HEK293 (cell line): Measurements from ENCODE around the gene BHMT2.

Experiments used
- CTCF ChIA-PET: fragments of 350-600 bp; formaldehyde crosslinking; extraction: SDS; loops from one replicate; lab custom pipeline; 2021; ENCODE audit warnings: antibody characterized with exemption; lab: Yijun Ruan, JAX
- POLR2A ChIA-PET: fragments of 300-600 bp; formaldehyde crosslinking; extraction: SDS; loops from one replicate; lab custom pipeline; 2020; ENCODE audit warnings: antibody characterized with exemption, inconsistent platforms; lab: Yijun Ruan, JAX
- H3K27ac ChIP-seq: fragments of 200-500 bp; sonication (Bioruptor generic); 2 replicates; pipeline ENCODE4 v1.5.1; 2014; ENCODE audit warnings: low read depth, low read length, control low read depth, inconsistent platforms; ENCODE audit errors: extremely low read depth
- H3K36me3 ChIP-seq, 2 experiments: fragments of 200-500 bp in 1 of 2; sonication (Bioruptor generic) in 1 of 2; 1 replicate in 1 of 2; 2 replicates in 1 of 2; pipeline ENCODE4 v1.5.1; 2014 to 2017; ENCODE audit warnings: inconsistent platforms in 2 of 2, low read length in 2 of 2; ENCODE audit not compliant: control insufficient read depth in 2 of 2, insufficient read depth in 1 of 2
- H3K4me1 ChIP-seq: fragments of 200-500 bp; sonication (Bioruptor generic); 2 replicates; pipeline ENCODE4 v1.5.1; 2014; ENCODE audit warnings: mild to moderate bottlenecking, low read length, inconsistent platforms; ENCODE audit not compliant: control insufficient read depth, insufficient read depth
- H3K4me3 ChIP-seq: 2 replicates; pipeline ENCODE4 v1.5.1; 2011; ENCODE audit warnings: low read depth, mild to moderate bottlenecking, control low read depth, low read length, moderate library complexity
- H3K9me3 ChIP-seq: fragments of 200-500 bp; sonication (Bioruptor generic); 2 replicates; pipeline ENCODE4 v1.5.1; 2014; ENCODE audit warnings: low read depth, low read length, inconsistent platforms; ENCODE audit not compliant: control insufficient read depth, insufficient read depth
- HOXD13 ChIP-seq: sonication (generic); formaldehyde crosslinking; IDR thresholded peaks from 2 replicates; pipeline ENCODE4 v1.8.0; 2022; ENCODE audit warnings: missing genetic modification reagents, borderline replicate concordance
- KLF10 ChIP-seq: fragments of 450-650 bp; IDR thresholded peaks from 2 replicates; pipeline ENCODE4 v1.5.1; 2018; ENCODE audit warnings: missing biosample characterization, mild to moderate bottlenecking, missing genetic modification characterization
- MYNN ChIP-seq: fragments of 450-650 bp; formaldehyde crosslinking; IDR thresholded peaks from 2 replicates; pipeline ENCODE4 v1.5.1; 2016; ENCODE audit warnings: missing biosample characterization, missing genetic modification characterization, borderline replicate concordance
- PRDM1 ChIP-seq: fragments of 450-650 bp; formaldehyde crosslinking; IDR thresholded peaks from 2 replicates; pipeline ENCODE4; 2016; ENCODE audit warnings: missing biosample characterization, missing genetic modification characterization
- ZBTB8A ChIP-seq: fragments of 450-650 bp; formaldehyde crosslinking; IDR thresholded peaks from 2 replicates; pipeline ENCODE4 v1.5.1; 2016; ENCODE audit warnings: missing biosample characterization, missing genetic modification characterization
- ZNF274 ChIP-seq, 2 experiments: fragments of 200-500 bp in 1 of 2; fragments of 450-650 bp in 1 of 2; sonication (Bioruptor generic) in 1 of 2; formaldehyde crosslinking in 1 of 2; IDR thresholded peaks; 2 replicates each; pipeline versions ENCODE4 v1.5.1 to v1.6.1; 2014 to 2016; ENCODE audit warnings: borderline replicate concordance in 1 of 2, inconsistent platforms in 1 of 2, low read length in 1 of 2, missing biosample characterization in 1 of 2, missing genetic modification characterization in 1 of 2
- ZNF292 ChIP-seq: fragments of 450-650 bp; formaldehyde crosslinking; IDR thresholded peaks from 2 replicates; pipeline ENCODE4 v1.5.1; 2016; ENCODE audit warnings: low read depth, missing biosample characterization, missing genetic modification characterization, borderline replicate concordance
- ZNF404 ChIP-seq: fragments of 450-650 bp; formaldehyde crosslinking; IDR thresholded peaks from 2 replicates; pipeline ENCODE4 v1.5.1; 2017; ENCODE audit warnings: missing biosample characterization, missing genetic modification characterization
- ZNF48 ChIP-seq: fragments of 450-650 bp; formaldehyde crosslinking; IDR thresholded peaks from 2 replicates; pipeline ENCODE4 v1.5.1; 2016; ENCODE audit warnings: missing biosample characterization, missing genetic modification characterization
- ZNF510 ChIP-seq: fragments of 450-650 bp; formaldehyde crosslinking; IDR thresholded peaks from 2 replicates; pipeline ENCODE4 v1.5.1; 2018; ENCODE audit warnings: mild to moderate bottlenecking, missing genetic modification characterization, missing biosample characterization; ENCODE audit not compliant: insufficient replicate concordance
- ZNF521 ChIP-seq: fragments of 450-650 bp; formaldehyde crosslinking; IDR thresholded peaks from 2 replicates; pipeline ENCODE4 v1.5.1; 2017; ENCODE audit warnings: missing biosample characterization, mild to moderate bottlenecking, missing genetic modification characterization
- ZNF549 ChIP-seq: fragments of 450-650 bp; IDR thresholded peaks from 2 replicates; pipeline ENCODE4 v1.5.1; 2018; ENCODE audit warnings: missing biosample characterization, missing genetic modification characterization, mild to moderate bottlenecking, inconsistent platforms, moderate library complexity
- ZNF658 ChIP-seq: fragments of 450-650 bp; formaldehyde crosslinking; IDR thresholded peaks from 2 replicates; pipeline ENCODE4; 2016; ENCODE audit warnings: missing biosample characterization, missing genetic modification characterization
- ZNF660 ChIP-seq: fragments of 450-650 bp; IDR thresholded peaks from 2 replicates; pipeline ENCODE4 v1.5.1; 2018; ENCODE audit warnings: missing biosample characterization, mild to moderate bottlenecking, missing genetic modification characterization
- ZNF792 ChIP-seq: fragments of 450-650 bp; formaldehyde crosslinking; IDR thresholded peaks from 2 replicates; pipeline ENCODE4 v1.5.1; 2016; ENCODE audit warnings: missing biosample characterization, missing genetic modification characterization
- ZSCAN23 ChIP-seq: fragments of 450-650 bp; formaldehyde crosslinking; IDR thresholded peaks from 2 replicates; pipeline ENCODE4 v1.5.1; 2016; ENCODE audit warnings: missing biosample characterization, missing genetic modification characterization
- ZSCAN30 ChIP-seq: fragments of 450-650 bp; IDR thresholded peaks from 2 replicates; pipeline ENCODE4 v1.5.1; 2018; ENCODE audit warnings: missing biosample characterization, mild to moderate bottlenecking, missing genetic modification characterization, moderate library complexity
- TF ChIP-seq, protein P1 (sequence below): fragments of 450-650 bp; formaldehyde crosslinking; IDR thresholded peaks from 2 replicates; pipeline ENCODE4 v1.5.1; 2016; ENCODE audit warnings: missing biosample characterization, missing genetic modification characterization
- TF ChIP-seq, protein P2 (sequence below): fragments of 450-650 bp; formaldehyde crosslinking; IDR thresholded peaks from 2 replicates; pipeline ENCODE4 v1.5.1; 2016; ENCODE audit warnings: missing biosample characterization, missing genetic modification characterization
- TF ChIP-seq, protein P3 (sequence below): sonication (generic); formaldehyde crosslinking; IDR thresholded peaks from 2 replicates; pipeline ENCODE4 v1.8.1; 2022; ENCODE audit warnings: mild to moderate bottlenecking, moderate library complexity, missing genetic modification reagents

The BHMT2 gene

DNA sequence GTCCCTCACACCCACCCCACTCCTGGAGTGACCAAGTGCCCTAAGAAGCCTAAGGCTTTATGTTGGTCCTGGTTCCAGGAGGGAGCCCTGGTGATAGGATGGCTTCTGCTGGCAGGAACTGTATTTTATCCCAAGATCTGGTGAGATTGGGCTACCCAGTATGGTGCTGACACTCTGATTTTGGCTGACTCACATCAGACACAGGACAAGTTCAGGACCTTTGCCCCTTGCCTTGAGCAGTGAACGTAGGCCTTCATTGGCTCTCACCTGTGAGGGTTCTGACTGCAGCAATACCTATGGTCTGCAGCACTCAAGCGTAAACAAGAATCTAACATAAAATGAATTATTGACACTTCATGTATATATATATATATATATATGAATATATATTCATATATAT, 67.1 kb downstream of the BHMT2 start:
- Histone ChIP-seq H3K4me1 (no peaks in the 10 kb centered on the region), H3K9me3 (no peaks in the 10 kb centered on the region), H3K36me3 (no peaks in the 10 kb centered on the region), H3K27ac (no peak overlapping the region), H3K4me3 (no peak overlapping the region)
- CTCF ChIA-PET: interaction anchor here (5.2 to 6.6 kb wide), 2 partner anchors 115 to 326 kb away, joined by 88 to 303 read pairs; no protein-coding TSS in a partner anchor
- TF ChIP-seq ZNF274 (IDR thresholded peaks at IDR 0.05; ENCODE audit: low read length) (no peak), ZNF274 (tag by site-specific recombination; IDR thresholded peaks at IDR 0.05; ENCODE audit: borderline replicate concordance) (no peak), ZNF404 (tag by site-specific recombination) (no peak), ZNF48 (tag by site-specific recombination) (no peak), ZNF658 (tag by site-specific recombination) (no peak), ZNF292 (tag by site-specific recombination) (no peak), KLF10 (tag by site-specific recombination) (no peak), ZNF521 (tag by site-specific recombination) (no peak), PRDM1 (tag by site-specific recombination) (no peak), ZNF510 (tag by site-specific recombination) (no peak), ZNF792 (tag by site-specific recombination) (no peak), MYNN (no peak), ZNF660 (tag by site-specific recombination) (no peak), ZNF549 (no peak), HOXD13 (no peak), ZBTB8A (no peak), ZSCAN30 (tag by site-specific recombination) (no peak), ZSCAN23 (no peak)
- TF ChIP-seq, protein P1, sequence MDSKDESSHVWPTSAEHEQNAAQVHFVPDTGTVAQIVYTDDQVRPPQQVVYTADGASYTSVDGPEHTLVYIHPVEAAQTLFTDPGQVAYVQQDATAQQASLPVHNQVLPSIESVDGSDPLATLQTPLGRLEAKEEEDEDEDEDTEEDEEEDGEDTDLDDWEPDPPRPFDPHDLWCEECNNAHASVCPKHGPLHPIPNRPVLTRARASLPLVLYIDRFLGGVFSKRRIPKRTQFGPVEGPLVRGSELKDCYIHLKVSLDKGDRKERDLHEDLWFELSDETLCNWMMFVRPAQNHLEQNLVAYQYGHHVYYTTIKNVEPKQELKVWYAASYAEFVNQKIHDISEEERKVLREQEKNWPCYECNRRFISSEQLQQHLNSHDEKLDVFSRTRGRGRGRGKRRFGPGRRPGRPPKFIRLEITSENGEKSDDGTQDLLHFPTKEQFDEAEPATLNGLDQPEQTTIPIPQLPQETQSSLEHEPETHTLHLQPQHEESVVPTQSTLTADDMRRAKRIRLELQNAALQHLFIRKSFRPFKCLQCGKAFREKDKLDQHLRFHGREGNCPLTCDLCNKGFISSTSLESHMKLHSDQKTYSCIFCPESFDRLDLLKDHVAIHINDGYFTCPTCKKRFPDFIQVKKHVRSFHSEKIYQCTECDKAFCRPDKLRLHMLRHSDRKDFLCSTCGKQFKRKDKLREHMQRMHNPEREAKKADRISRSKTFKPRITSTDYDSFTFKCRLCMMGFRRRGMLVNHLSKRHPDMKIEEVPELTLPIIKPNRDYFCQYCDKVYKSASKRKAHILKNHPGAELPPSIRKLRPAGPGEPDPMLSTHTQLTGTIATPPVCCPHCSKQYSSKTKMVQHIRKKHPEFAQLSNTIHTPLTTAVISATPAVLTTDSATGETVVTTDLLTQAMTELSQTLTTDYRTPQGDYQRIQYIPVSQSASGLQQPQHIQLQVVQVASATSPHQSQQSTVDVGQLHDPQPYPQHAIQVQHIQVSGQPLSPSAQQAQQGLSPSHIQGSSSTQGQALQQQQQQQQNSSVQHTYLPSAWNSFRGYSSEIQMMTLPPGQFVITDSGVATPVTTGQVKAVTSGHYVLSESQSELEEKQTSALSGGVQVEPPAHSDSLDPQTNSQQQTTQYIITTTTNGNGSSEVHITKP (tag by site-specific recombination): no peak
- TF ChIP-seq, protein P2, sequence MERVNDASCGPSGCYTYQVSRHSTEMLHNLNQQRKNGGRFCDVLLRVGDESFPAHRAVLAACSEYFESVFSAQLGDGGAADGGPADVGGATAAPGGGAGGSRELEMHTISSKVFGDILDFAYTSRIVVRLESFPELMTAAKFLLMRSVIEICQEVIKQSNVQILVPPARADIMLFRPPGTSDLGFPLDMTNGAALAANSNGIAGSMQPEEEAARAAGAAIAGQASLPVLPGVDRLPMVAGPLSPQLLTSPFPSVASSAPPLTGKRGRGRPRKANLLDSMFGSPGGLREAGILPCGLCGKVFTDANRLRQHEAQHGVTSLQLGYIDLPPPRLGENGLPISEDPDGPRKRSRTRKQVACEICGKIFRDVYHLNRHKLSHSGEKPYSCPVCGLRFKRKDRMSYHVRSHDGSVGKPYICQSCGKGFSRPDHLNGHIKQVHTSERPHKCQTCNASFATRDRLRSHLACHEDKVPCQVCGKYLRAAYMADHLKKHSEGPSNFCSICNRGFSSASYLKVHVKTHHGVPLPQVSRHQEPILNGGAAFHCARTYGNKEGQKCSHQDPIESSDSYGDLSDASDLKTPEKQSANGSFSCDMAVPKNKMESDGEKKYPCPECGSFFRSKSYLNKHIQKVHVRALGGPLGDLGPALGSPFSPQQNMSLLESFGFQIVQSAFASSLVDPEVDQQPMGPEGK (tag by site-specific recombination): no peak
- TF ChIP-seq, protein P3, sequence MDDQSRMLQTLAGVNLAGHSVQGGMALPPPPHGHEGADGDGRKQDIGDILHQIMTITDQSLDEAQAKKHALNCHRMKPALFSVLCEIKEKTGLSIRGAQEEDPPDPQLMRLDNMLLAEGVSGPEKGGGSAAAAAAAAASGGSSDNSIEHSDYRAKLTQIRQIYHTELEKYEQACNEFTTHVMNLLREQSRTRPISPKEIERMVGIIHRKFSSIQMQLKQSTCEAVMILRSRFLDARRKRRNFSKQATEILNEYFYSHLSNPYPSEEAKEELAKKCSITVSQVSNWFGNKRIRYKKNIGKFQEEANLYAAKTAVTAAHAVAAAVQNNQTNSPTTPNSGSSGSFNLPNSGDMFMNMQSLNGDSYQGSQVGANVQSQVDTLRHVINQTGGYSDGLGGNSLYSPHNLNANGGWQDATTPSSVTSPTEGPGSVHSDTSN: no peak
- POLR2A ChIA-PET: no interaction called here
